ENCODE results near the gene IL32. TPM values are rescaled to one million over a fixed set of nuclear protein-coding genes. Genes with fewer than 3 reads are reported as not detected.

IL32 gene
- total RNA-seq, 4 donors from 2014 or later, result 2.6 to 39.0 (median 21.6) TPM

- H3K4me1 ChIP-seq, result peaks cover 0 to 46% (median 20%) of the 10 kb centered on the region in 3 donors
- peaks cover 47% of the 10 kb centered on the region for H3K27me3 ChIP-seq
- H3K36me3 ChIP-seq, result peaks cover 0 to 22% of the 10 kb centered on the region in 2 donors
- ATAC-seq, result peak; percentile 38
- TF ChIP-seq EP300 (IDR thresholded peaks at IDR 0.05) (no peak), POLR2AphosphoS5 (IDR thresholded peaks at IDR 0.05) (no peak), CTCF (IDR thresholded peaks at IDR 0.05) (peak in 3 of 4 experiments; percentile 40 to 96 (median 66))
- H3K27ac ChIP-seq, result peak overlapping the region in 1 of 4 donors; percentile 49
- 20% methylated on average over 1 of the region's 58 CpGs; no CpG with 5 or more reads in 1 of the 2 donors for WGBS, 2 donors (ENCODE audit: low coverage in 1 of 2)
- H3K9me3 ChIP-seq, result no peaks in the 10 kb centered on the region
- no peak overlapping the region for H3K4me3 ChIP-seq
Observed at GRCh38 chr16:3027983-3028715, 37.3 kb upstream of the IL32 start.

GRCh38 chr16:3028716-3029319 lies 36.6 kb upstream of the IL32 start:
- ATAC-seq, result no peak
- TF ChIP-seq EP300 (IDR thresholded peaks at IDR 0.05), result no peak
- TF ChIP-seq POLR2AphosphoS5 (IDR thresholded peaks at IDR 0.05), result no peak
- no peak for TF ChIP-seq POLR2A (IDR thresholded peaks at IDR 0.05)
- no peak for TF ChIP-seq CTCF (IDR thresholded peaks at IDR 0.05)

DNA sequence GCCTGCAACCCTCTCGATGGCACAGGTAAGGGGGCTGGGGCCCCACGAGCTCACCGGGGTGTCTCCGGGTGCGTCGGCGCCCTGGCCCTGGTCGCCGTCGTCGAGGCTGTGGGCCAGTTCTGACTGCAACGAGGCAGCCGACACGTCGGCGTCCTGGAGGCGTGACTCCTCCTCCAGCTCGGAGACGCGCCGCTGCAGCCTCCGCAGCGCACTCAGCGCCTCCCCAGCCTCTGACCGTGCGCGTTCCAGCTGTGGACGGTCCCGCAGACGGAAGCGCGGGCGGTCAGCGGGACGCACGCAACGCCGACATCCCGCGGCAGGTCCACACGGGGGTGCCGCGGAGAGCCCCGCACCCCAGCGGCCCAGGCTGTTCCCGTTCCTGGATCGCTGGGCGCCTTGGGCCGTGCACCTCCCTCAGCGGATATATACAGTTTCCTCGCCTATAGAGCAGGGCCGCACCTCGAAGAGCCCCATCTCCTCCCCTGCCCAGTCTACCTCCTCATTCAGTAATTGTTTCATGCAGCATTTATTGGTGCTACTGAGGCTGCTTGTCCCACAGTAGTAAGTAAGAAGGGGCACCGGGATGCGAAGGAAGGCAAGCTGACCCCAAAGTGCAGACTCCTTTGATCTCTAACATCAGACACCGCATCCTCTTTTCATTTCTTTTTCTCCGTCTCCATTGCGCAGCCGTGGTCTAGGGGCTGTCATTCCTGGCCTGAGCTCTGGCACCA lies 35.8 kb upstream of the IL32 start:
- Histone ChIP-seq H3K4me3 (peak overlapping the region in 1 of 2 donors; percentile 14), H3K27ac (no peak overlapping the region), H3K27me3 (peaks cover 62% of the 10 kb centered on the region), H3K9me3 (no peaks in the 10 kb centered on the region), H3K36me3 (peaks cover 0 to 22% of the 10 kb centered on the region in 2 donors), H3K4me1 (peaks cover 0 to 33% (median 15%) of the 10 kb centered on the region in 3 donors)
- ATAC-seq, result no peak
- 39 to 56% methylated on average over 7 to 9 of the region's 59 CpGs for WGBS, 2 donors (ENCODE audit: low coverage in 1 of 2)
- TF ChIP-seq POLR2A (IDR thresholded peaks at IDR 0.05) (no peak), POLR2AphosphoS5 (IDR thresholded peaks at IDR 0.05) (no peak)

More at GRCh38 chr16:3028716-3029319, 36.6 kb upstream of the IL32 start:
- Histone ChIP-seq H3K27ac (no peak overlapping the region), H3K4me3 (no peak overlapping the region), H3K36me3 (peaks cover 0 to 22% of the 10 kb centered on the region in 2 donors), H3K4me1 (peaks cover 0 to 39% (median 15%) of the 10 kb centered on the region in 3 donors), H3K27me3 (peaks cover 53% of the 10 kb centered on the region), H3K9me3 (no peaks in the 10 kb centered on the region)
- 33 to 42% methylated on average over 2 to 3 of the region's 15 CpGs for WGBS, 2 donors (ENCODE audit: low coverage in 1 of 2)

DNA sequence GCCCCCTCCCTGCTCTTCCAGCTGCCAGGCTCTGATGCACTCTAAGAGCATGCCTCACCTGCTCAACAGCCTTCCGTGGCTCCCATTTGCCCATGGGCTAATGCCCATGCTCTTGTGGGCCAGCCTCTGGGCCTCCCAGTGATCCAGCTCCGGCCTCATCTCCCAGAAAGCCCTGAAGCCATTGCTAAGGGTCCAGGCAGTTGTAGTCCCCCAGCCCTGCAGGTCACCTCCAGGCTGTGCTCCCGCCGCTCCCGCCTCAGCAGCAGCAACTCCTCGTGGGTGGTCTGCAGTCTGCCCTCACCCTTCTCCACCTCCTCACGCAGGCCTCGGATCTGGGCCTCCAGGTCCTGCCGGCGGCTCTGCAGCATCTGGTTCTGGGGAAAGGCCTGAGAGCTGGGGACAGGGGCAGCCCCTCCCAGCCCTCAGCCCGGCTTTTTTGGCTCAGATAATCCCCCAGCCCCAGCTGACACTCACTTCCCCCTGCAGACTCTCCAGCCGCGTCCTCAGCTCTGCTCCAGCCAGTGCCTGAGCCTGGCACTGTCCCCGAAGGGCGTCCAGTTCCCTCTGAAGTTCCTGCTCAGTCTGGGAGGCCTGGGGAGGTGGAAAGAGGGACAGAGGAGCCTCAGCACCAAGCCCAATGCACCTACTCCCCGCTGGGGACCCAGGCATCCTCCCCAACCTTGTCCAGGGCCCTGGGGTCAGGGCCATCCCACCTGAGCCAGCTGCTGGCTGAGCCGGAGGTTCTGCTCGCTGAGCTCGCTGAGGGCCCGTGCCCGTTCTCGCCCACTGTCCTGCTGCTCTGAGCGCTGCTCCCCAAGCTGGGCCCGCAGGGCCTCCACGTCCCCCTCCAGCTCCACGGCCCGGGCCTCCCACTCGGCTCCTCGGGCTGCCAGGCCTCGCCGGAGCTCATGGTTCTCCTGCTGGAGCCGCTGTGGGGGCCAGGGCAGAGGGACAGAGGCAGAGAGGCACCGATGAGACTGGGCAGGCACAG lies 34.9 kb upstream of the IL32 start:
- 60% methylated on average over 2 of the region's 33 CpGs; no CpG with 5 or more reads in 1 of the 2 donors for WGBS, 2 donors (ENCODE audit: low coverage in 1 of 2)
- Histone ChIP-seq H3K27me3 (peaks cover 70% of the 10 kb centered on the region), H3K4me3 (no peak overlapping the region), H3K36me3 (peaks cover 0 to 20% of the 10 kb centered on the region in 2 donors), H3K27ac (no peak overlapping the region), H3K4me1 (peaks cover 0 to 25% (median 15%) of the 10 kb centered on the region in 3 donors), H3K9me3 (no peaks in the 10 kb centered on the region)
- no peak for TF ChIP-seq POLR2A (IDR thresholded peaks at IDR 0.05)
- TF ChIP-seq CTCF (IDR thresholded peaks at IDR 0.05), result no peak
- no peak for TF ChIP-seq EP300 (IDR thresholded peaks at IDR 0.05)
- no peak for TF ChIP-seq POLR2AphosphoS5 (IDR thresholded peaks at IDR 0.05)
- no peak for ATAC-seq

All from gastroesophageal sphincter (tissue), 4 donors.